A549 (cell line): Measurements from ENCODE around the gene FAHD1.

ENCODE experiments used
- CEBPB ChIP-seq, 2 experiments: fragments of >200 bp in 1 of 2; sonication (Bioruptor Twin) in 1 of 2; formaldehyde crosslinking in 1 of 2; IDR thresholded peaks; 2 replicates each; pipeline ENCODE4 v1.6.1; 2012 to 2016
- CHD2 ChIP-seq: fragments of 150-350 bp; IDR thresholded peaks from 2 replicates; pipeline ENCODE4 v1.6.1; 2014; ENCODE audit warnings: low read length; ENCODE audit not compliant: partially characterized antibody
- CTCF ChIP-seq: fragments of >200 bp; sonication (Bioruptor Twin); formaldehyde crosslinking; IDR thresholded peaks from 3 replicates; pipeline ENCODE4 v1.5.1; 2016
- EP300 ChIP-seq, 2 experiments: fragments of >200 bp; sonication (Bioruptor Twin); formaldehyde crosslinking; IDR thresholded peaks; 2 replicates in 1 of 2; 3 replicates in 1 of 2; pipeline ENCODE4 v1.6.1; 2016 to 2017
- FOSL2 ChIP-seq, 2 experiments: fragments of 450-650 bp in 1 of 2; fragments of >200 bp in 1 of 2; sonication (Bioruptor Twin) in 1 of 2; formaldehyde crosslinking; IDR thresholded peaks; 2 replicates each; pipeline versions ENCODE4 v1.5.0 to v1.6.1; 2016 to 2020; ENCODE audit warnings: mild to moderate bottlenecking in 1 of 2, moderate library complexity in 1 of 2
- HMGXB4 ChIP-seq: fragments of 250-450 bp; sonication (Bioruptor Pico); IDR thresholded peaks from 2 replicates; pipeline ENCODE4 v1.5.0; 2021; ENCODE audit warnings: mild to moderate bottlenecking, moderate library complexity, borderline replicate concordance
- JUN ChIP-seq, 2 experiments: fragments of >200 bp; sonication (Bioruptor Twin); formaldehyde crosslinking; IDR thresholded peaks; 2 replicates in 1 of 2; 3 replicates in 1 of 2; pipeline ENCODE4 v1.6.1; 2016 to 2017
- KDM1A ChIP-seq: fragments of 200-600 bp; sonication (generic); IDR thresholded peaks from 2 replicates; pipeline ENCODE4 v1.6.1; 2016; ENCODE audit warnings: low read depth, mild to moderate bottlenecking
- PBX3 ChIP-seq: IDR thresholded peaks from 2 replicates; pipeline ENCODE4 v1.6.1; 2012
- POLR2A ChIP-seq: IDR thresholded peaks from 2 replicates; pipeline ENCODE4 v1.6.1; 2012; ENCODE audit warnings: mild to moderate bottlenecking, low read length
- REST ChIP-seq: fragments of 200-600 bp; sonication (generic); IDR thresholded peaks from 2 replicates; pipeline ENCODE4 v1.6.1; 2016; ENCODE audit warnings: antibody characterized with exemption, mild to moderate bottlenecking, moderate library complexity
- RFX5 ChIP-seq: fragments of 450-650 bp; IDR thresholded peaks from 2 replicates; pipeline ENCODE4 v1.7.1; 2014; ENCODE audit warnings: antibody characterized with exemption, mild to moderate bottlenecking, moderate library complexity

- TF ChIP-seq PBX3: no peak
- no peak for TF ChIP-seq CTCF
- TF ChIP-seq CHD2: no peak
- no peak for TF ChIP-seq FOSL2 (IDR thresholded peaks at IDR 0.05)
- no peak for TF ChIP-seq FOSL2 (CRISPR knock-in tag; IDR thresholded peaks at IDR 0.05)
- no peak for TF ChIP-seq KDM1A
- TF ChIP-seq POLR2A: no peak
- TF ChIP-seq REST: no peak
- no peak for TF ChIP-seq CEBPB (IDR thresholded peaks at IDR 0.05)
- no peak for TF ChIP-seq EP300 (IDR thresholded peaks at IDR 0.05)
- TF ChIP-seq JUN (IDR thresholded peaks at IDR 0.05): no peak
- no peak for TF ChIP-seq HMGXB4 (CRISPR knock-in tag)
- TF ChIP-seq RFX5: no peak
Measured at GRCh38 chr16:1828645-1829410, 1.8 kb downstream of the FAHD1 start.
